HUDEP-2 (cell line): ENCODE measurements around the gene CIZ1.
A peak's percentile ranks its signal among the peaks of the same experiment; 100 is the strongest.

Experiments
- DNase-seq, 76 experiments: peaks; one replicate each; lab custom pipeline; 2025; ENCODE audit not compliant: unreplicated experiment in 76 of 76; lab: John Stamatoyannopoulos, UW

CIZ1 gene

DNA sequence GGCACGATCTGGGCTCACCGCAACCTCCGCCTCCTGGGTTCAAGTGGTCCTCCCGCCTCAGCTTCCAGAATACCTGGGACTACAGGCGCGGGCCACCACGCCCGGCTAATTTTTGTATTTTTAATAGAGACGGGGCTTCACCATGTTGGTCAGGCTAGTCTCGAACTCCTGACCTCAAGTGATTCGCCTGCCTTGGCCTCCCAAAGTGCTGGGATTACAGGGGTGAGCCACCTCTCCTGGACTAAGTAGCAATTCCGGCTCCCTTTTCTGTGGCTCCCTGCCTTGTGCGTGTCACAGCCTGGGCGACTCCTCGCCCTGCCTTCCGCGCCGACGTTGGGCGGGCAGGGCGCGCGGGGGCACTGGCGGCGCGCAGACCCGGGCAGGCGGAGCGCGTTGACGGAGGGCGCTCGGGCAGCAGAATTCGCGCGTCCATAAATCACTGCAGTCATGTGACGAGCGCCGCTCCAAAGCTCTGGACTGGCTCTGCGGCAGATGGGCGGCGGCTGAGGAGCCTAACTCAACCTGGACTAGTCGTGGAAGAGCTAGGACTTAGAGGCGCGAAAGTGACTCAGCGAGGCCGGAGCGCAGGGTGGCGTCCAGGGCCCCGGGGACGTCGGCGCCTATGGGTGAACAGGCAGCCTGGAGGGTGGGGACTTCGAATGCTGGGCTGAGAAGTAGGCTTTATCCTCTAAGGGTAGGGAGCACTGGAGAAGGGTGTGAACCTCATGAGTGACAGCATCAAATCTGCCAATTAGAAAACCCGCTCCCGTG, 1.4 kb upstream of the CIZ1 start:
- DNase-seq = peak in 50 of 76 experiments; percentile 4 to 64 (median 37)

- peak in 3 of 76 experiments; percentile 46 to 51 (median 51) for DNase-seq
Measured at GRCh38 chr9:128190516-128191405, 611 bp downstream of the CIZ1 start.

DNA sequence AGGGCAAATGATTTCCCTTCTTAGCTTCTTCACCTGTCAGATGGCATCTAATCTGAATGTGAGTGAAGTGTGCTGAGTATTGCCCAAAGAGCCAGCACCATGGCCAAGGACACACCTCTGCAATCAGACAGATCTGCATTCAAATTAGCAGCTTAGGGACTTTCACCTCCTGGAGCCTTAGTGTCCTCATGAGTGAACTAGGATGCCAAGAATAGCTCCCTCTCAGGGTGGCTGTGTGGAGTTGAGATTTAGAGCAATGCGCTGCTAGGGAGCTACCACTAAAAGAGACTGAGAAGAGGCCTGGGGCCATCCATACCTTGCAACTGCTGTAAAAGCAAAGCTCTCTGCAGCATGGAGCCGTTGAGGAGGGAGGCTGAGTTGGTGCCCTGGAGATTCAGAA, 1.4 kb downstream of the CIZ1 start:
- DNase-seq = no peak

DNA sequence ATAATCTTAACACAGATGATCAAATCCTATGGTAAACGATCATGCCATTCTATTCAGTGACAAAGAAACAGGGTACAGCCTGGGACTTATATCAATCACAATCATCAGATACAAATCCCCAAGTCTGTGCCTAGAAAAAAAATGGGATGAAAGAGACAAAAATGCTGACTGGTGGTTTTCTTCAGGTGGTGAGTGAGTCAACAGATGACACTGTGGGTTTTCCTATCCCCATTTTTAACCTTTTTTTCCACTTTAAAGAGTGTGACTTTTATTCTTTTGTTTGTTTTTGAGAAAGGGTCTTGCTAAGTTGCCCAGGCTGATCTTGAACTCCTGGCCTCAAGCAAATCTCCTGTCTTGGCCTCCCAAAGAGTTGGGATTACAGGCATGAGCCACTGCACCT, 3.2 kb downstream of the CIZ1 start:
- DNase-seq = no peak

- no peak for DNase-seq
Measured at GRCh38 chr9:128187361-128187760, 4.0 kb downstream of the CIZ1 start.

GRCh38 chr9:128185979-128186965, 5.1 kb downstream of the CIZ1 start:
- DNase-seq = no peak

DNA sequence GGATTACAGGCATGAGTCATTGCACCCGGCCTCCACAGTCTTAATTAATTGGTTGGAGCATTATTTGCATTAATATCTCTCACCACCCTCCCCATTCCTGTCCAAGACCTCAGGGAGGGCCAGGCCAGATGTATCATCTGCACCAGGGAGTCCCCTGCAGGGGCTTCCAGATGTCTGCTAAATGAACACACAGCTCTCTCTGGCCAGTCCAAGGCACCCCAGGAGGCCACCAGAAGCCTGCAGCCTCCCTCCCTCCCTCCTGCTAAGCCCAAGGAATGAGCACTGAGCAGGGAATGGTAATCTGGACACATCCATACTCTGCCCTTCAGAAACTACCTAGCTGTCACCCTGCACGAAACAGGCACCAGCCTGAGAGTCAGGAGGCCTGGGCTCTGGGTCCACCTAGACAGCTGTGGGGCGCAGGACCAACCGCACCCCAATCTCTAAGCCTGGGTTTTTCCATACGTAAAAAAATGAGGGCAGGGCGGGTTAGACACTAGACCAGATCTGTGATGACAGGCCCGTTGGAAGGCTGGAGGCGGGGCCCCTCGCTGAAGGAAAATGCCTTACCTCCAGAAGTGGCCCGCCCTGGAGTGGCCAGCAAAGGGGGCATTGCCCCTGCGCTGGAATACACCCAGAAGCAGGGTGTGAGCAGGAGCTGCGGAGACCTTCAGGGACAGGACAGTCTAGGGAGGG, 8.3 kb downstream of the CIZ1 start:
- DNase-seq = no peak

GRCh38 chr9:128181480-128181879, 9.9 kb downstream of the CIZ1 start:
- DNase-seq = peak in 3 of 76 experiments; percentile 9 to 44 (median 22)

- no peak for DNase-seq
Measured at GRCh38 chr9:128180447-128180846, 10.9 kb downstream of the CIZ1 start.

DNA sequence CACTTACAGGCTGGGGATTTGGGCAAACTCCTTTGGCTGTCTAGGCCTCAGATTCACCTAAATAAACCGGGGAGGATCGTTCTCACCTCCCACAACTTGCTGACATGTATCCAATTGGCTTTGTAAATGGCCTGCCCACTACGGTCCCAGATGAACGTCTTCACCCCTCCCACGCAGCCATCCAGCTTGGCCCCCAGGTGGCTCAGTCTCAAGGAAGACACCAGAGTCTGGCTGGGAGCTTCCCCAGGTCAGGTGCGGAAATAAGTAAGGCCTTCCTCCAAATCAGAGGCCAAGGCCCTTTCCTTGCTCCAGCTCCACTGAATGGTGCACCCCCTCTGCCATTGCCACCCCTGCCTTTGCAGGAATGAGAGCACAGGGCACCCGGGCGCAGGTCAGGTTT, 11.4 kb downstream of the CIZ1 start:
- no peak for DNase-seq

- no peak for DNase-seq
Measured at GRCh38 chr9:128178806-128179431, 12.5 kb downstream of the CIZ1 start.

GRCh38 chr9:128175726-128176125, 15.6 kb downstream of the CIZ1 start:
- DNase-seq = no peak

DNA sequence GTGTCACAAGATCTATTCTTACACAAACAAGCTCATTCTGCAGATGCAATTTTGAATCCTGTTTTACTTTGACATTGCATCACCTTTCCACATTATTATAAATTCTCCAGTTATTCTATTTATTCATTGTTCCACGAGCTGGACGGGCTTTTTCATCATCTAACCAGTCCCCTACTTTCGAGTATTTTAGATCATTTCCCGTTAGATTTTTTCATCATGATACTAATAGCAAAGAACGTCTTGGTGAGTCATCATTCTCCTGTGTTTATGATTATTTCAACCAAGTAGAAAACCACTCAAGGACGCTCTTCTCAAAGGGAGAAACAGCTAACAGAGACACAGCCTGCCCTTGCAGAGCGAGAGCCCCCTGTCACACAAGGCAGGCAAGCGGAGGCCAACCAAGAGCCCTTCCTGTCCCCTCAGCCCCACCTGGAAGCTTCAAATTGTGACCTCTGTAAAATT, 16.2 kb downstream of the CIZ1 start:
- no peak for DNase-seq

DNA sequence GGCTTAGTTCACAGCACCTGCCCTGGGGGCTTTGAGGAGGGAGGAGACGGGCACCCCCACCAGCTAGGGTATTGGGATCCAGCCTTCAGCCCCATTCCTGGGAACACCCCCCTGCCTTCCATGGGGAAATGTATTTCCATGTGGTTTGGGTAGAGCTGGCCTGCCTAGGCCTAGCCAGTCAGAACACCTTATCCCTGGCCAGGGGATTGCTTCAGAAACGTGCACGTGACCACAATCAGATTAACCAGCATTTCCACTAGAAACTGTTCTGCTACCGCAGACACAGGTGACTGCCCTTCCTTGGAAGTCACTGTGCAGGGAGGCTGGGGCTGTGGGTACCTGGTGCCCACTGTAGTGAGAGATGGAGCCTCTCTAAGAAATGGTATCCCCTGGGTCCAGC, 17.3 kb downstream of the CIZ1 start:
- DNase-seq = no peak

GRCh38 chr9:128169925-128170324, 21.4 kb downstream of the CIZ1 start:
- DNase-seq = no peak

GRCh38 chr9:128169492-128169891, 21.9 kb downstream of the CIZ1 start:
- DNase-seq = peak in 40 of 76 experiments; percentile 4 to 63 (median 30)

DNA sequence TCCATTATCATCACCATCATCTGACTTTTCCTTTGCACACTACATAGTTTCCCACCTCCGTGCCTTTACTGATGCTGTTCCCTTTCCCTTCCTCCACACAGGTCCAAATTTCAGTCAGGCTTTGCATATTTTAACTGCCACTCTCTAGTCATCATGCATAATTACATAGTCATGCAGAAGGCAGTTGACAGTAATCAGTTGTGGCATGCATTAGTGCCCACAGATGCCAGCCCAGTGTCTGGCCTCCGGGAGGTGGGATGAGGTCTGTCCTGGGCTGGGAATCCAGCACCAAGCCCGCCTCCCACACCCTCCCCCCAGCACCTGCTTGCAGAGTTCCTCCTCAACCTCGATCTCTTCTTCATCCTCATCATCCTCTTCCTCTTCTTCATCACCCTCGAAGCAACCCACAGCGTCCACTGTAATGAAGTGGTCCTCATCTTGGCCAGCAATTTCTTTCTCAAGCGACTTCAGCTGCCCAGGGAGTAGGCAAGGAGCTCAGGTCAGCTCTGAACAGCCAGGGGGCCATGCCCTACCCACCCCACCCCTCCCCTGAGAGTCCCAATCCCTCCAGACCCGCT, 22.6 kb downstream of the CIZ1 start:
- DNase-seq = peak in 1 of 76 experiments; percentile 9

DNA sequence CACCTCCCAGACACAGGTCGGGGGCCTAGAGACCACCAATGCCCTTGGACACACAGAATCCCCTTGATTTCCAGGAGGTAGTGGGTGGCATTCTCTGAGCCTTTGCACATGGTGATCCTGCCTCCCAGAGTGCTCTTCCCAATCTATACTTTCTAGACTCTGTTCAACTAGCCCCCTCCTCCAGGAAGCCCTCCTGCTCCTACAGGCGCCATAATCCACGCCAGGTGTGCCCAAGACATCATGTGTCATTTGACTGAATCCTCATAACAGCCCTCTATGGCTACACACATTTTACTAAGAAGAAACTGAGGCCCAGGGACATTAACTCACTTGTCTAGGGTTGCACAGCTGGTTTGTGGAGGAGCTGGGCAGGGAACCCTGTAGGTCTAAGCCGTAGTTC, 24.2 kb downstream of the CIZ1 start:
- no peak for DNase-seq

- no peak for DNase-seq
Measured at GRCh38 chr9:128166169-128166568, 25.2 kb downstream of the CIZ1 start.
